NCI-H748 treated with DMSO at 0.1 percent for 48 hours (cell line): ENCODE data around the gene HPS1.

ENCODE experiments used
- DNase-seq: peaks from one replicate; lab custom pipeline; 2025; lab: John Stamatoyannopoulos, UW

HPS1 gene

DNA sequence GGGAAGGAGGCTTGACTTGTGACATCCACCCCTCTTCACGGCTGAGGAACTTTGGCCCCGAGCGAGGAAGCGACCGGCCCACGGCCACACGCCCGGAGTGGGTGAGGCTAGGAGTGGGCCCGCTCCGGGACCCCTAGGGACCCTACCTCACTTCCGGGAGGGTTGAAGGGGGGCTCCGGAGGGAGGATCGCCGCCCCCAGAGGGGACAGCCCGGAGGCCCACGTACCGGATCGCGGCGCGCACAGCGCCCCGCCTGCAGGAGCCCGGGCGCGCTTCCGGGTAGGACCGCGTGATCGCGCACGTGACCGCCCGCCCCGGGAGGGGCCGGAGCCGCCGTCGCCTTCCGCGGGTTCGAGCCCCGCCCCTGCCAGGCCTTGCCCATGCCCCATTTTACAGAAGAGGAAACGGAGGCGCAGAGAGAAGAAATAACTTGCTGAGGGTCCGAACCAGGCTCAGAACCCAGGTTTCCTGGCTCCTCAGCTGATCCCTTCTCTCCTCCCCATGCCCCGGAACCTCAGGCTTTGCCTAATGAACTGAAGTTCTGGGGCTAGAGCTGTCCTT is at the start of gene HPS1:
Gene HPS1, minus strand, starts transcription at position 275 of the 561 bp plus-strand sequence. CDS start 3,695 bp downstream, outside the sequence.
- peak; percentile 6 for DNase-seq

DNA sequence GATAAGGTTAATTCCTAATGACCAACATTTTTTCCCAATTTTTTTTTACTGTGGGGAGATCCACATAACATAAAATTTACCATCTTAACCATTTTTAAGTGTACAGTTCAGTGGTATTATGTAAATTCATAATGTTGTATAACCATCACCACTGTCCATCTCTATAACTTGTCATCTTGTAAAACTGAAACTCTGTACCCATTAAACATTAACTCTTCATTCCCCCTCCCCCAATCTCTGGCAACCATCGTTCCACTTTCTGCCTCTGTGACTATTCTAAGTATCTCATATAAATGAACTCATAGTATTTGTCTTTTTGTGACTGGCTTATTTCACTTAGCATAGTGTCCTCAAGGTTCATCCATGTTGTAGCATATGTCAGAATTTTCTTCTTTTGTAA is 46.0 kb upstream of the HPS1 start:
- no peak for DNase-seq

GRCh38 chr10:98489561-98490481 is 43.1 kb upstream of the HPS1 start:
- no peak for DNase-seq

DNA sequence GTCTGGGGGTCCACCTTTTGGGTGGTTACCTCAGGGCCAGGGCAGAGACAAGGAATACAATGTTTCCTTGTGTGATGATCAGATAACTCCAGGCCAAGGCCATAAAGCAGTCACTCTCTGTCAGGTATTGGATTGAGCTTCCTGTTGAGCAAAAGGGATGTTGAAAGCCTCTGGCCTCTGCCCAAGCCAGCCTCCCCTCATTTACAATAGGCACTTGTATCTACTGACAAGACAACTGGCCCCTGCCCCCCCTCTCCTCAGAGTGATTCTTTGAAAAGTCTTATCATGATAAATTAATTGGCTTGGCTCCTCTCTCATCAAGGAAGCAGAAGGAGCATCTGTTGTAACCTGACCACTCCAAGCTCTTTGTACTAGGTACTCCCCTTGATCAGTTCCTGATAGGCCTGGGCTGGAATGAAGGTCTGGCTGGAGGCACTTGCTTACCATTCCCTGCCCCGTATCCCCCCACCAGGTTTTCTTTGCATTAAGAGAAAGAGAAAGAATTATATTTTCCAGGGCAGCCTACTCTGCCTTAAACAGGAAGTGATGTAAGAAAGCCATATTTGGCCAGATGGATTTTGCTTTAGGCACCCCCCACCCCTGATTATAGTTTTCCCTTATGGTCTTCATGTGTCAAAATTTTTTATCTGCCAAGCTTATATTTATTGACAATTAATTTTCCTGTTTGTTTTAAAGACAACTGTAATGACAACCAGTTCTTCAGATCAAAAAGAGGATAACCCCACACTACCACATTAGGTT is 42.1 kb upstream of the HPS1 start:
- DNase-seq, result no peak

DNA sequence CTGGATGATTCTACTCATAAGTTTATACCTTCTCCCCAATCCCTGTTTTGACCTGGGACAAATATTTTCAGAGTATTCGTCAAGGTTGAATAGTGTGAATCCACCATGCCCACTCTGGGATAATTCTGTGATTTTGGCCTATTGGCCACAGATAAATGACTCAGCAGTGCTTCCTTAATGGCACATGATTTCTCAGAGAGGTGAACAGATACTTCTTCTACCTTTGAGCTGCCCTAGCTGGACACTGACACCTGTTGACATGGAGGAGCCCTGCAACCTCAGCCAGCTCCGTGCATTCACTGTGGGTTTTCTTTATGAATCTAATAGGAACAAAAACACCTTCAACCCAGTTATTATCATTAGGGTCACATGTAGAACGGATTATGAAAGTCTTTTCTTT is 40.9 kb upstream of the HPS1 start:
- DNase-seq, result no peak

DNA sequence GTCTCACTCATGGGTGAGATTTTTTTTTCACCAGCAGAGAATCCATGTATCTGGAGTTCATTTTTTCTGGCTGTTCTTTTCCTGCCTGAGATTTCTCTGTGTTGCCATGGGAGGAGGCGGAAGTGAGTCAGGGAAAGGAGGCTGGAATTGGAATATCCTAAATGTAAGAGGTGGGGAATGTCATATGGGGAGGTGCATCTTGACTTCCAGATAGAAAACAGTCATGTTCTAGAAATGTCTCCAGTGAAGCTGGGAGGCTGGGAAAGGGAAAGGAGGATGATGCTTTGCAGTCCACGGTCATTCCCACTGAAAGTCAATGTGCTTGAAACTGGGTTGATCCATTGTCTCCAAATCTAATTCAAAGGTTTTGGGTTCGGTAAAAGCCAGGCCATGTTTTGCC is 39.7 kb upstream of the HPS1 start:
- DNase-seq, result no peak

DNA sequence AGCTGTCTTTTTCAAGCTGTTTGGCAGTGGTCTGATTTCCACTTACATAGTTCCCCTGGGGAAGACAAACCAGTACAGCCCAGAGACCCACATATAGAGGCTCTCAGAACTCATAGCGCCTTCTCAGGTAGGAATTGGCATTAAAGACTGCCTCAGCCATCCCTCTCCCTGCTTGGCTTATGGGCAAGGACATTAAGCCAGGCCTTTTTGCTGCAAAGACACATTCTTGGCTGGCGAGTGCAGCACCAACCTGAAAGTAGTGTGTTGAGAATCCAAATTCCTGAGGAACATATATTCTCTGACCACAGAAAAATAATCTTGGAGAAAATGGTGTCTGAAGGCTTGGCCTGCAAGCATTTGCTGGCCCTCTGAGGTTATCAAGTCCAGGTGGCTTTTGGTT is 39.2 kb upstream of the HPS1 start:
- no peak for DNase-seq

- DNase-seq, result no peak
Measured at GRCh38 chr10:98483658-98484057, 36.9 kb upstream of the HPS1 start.

GRCh38 chr10:98482096-98482495 is 35.4 kb upstream of the HPS1 start:
- no peak for DNase-seq

DNA sequence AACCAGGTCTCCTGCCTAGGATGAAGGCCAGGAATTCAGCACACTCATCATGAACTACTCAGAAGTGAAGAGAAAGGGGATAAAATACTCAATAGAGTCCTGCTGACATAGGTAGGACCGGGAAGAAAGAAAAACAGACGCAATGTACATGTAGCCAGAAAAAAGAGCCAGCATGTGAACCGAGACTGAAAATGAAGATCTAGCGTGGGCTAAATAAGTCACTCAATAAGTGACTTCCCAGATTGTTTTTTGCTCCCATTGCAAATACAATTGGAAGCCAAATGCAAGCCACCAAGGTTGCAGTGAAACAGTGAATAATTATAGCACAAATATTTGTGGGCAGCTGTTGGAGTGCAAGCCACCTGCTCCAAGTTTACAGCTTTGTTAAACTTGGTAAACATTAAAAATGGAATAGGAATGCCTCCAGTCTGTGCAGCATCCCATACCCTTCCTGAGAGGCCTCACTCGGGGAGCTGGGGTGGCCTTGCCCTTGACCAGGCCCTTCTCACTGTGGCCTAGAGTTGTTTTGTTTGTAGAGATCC is 34.7 kb upstream of the HPS1 start:
- no peak for DNase-seq

GRCh38 chr10:98478430-98479222 is 31.9 kb upstream of the HPS1 start:
- no peak for DNase-seq

DNA sequence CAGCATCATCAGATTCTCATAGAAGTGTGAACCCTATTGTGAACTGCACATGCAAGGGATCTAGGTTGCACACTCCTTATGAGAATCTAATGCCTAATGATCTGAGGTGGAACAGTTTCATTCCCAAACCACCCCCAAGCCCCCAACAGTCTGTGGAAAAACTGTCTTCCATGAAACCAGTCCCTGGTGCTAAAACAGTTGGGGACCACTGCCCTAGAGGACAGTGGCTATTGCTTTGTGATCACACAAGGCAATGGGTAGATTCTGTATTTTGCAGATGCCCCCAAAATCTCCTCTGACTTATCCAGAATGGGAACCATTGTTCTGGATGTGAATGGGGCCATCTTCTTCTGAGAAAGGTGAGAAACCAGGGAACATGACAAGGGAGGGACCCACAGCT is 31.1 kb upstream of the HPS1 start:
- no peak for DNase-seq

DNA sequence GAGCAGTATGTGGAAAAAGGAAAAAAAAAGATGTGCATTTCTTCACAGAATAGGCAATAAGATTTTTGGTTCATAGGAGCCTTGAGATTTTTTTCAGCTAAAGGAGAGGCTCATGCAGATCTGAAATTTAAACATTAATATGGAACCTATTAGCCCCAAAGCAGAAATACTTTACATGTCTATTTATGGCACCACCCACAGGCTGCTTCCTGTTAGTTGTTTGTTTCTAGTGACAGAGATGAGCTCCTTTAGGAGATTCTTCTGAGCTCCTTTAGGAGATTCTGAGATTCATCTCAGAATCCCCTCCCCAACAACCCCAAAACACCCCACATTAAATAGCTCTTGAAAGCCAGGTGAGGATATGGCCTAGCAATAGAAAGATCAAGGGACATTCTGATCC is 27.9 kb upstream of the HPS1 start:
- DNase-seq, result no peak

GRCh38 chr10:98472196-98472595 is 25.5 kb upstream of the HPS1 start:
- DNase-seq, result no peak

GRCh38 chr10:98470850-98471249 is 24.1 kb upstream of the HPS1 start:
- no peak for DNase-seq

- DNase-seq, result no peak
Measured at GRCh38 chr10:98469001-98469931, 22.5 kb upstream of the HPS1 start.

DNA sequence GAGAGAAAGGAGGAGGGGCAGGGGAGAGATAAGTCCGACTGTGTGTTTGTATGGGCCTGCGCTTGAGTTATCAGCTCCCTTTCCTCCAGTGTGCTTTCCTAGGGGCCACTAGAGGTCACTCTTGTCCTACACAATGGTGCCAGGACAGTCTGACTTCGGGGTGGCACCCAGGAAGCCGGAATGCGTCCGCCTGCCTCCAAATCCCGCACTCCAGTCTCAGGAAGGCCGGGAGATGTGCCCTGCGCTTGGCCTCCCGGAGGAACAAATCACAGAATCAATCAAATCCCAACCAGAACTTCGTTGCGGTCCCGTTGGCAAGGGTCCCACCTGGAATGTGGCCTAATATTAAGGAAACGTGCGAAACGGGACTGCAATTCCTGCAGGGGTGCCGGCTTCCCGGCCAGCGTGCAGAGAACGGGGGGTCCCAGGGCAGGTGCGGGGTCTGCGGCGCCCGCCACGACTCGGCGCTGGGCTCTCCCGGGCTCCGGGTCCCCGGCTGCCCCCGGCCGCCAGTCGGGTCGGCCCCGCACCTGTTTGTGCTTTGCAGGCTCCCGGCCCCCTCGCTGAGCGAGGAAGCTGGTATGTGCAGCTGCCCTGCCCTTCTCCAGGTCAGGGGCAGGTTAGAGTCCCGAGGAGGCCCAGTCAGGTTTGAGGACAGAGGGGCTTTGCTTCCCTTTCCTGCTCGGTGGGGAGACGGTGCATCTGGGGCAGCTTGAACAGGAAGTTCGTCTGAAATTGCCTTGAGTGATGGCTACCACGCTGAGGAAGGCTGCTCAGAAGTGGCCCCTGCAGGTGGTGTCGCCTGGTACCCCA is 21.0 kb upstream of the HPS1 start:
- peak; percentile 71 for DNase-seq

GRCh38 chr10:98466861-98467505 is 20.2 kb upstream of the HPS1 start:
- no peak for DNase-seq

DNA sequence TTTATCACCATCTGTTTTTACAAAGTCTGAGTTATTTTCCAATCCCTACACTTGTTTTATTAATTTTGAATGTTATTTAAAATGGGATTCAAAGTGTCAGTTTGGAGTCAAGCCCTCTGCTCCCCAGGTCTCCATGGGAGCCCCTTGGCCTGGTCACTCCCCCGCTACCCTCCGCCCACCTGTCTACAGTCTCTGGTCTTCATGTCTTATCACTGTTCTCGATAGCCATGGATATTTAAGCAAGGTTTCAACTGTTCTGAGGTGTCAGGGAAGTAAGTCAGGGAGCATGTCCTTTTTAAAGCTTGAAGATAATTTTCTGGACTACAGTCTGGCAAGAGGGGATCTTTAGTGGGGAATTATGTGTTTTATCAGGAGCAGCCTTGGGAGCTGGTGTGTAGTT is 19.1 kb upstream of the HPS1 start:
- no peak for DNase-seq
